PFSK-1 (cell line): Measurements from ENCODE around the gene SELENBP1.
A peak's percentile ranks its signal among the peaks of the same experiment; 100 is the strongest.

Source experiments
- FOXP2 ChIP-seq: optimal IDR thresholded peaks from 2 replicates; pipeline ENCODE3; 2011; ENCODE audit warnings: borderline replicate concordance, control low read depth, inconsistent platforms; ENCODE audit not compliant: insufficient read depth; ENCODE audit errors: extremely low read length, extremely low read depth
- POLR2AphosphoS5 ChIP-seq: IDR thresholded peaks from 2 replicates; pipeline ENCODE4 v1.6.1; 2012; ENCODE audit warnings: low read depth, mild to moderate bottlenecking, control low read depth, low read length, moderate library complexity
- REST ChIP-seq, 2 experiments: IDR thresholded peaks; 2 replicates each; pipeline versions ENCODE4 v1.6.1 to v1.8.0; 2011 to 2012; ENCODE audit warnings: low read depth in 2 of 2, low read length in 2 of 2, control low read depth in 1 of 2, inconsistent platforms in 1 of 2, mild to moderate bottlenecking in 1 of 2, moderate library complexity in 1 of 2; ENCODE audit not compliant: insufficient read depth in 1 of 2
- SIN3A ChIP-seq: IDR thresholded peaks from 2 replicates; pipeline ENCODE4 v1.6.1; 2012; ENCODE audit warnings: mild to moderate bottlenecking, low read length, moderate library complexity, borderline replicate concordance; ENCODE audit not compliant: insufficient read depth
- TAF1 ChIP-seq: IDR thresholded peaks from 2 replicates; pipeline ENCODE4 v1.6.1; 2012; ENCODE audit warnings: low read length, control low read depth, borderline replicate concordance; ENCODE audit not compliant: insufficient read depth

Gene SELENBP1

GRCh38 chr1:151334822-151335221, 37.7 kb downstream of the SELENBP1 start:
- TF ChIP-seq REST (IDR thresholded peaks at IDR 0.05; ENCODE audit: insufficient read depth in 1 of 2, low read depth in 2 of 2, low read length in 2 of 2) (no peak), POLR2AphosphoS5 (no peak), SIN3A (no peak), TAF1 (no peak), FOXP2 (no peak)

- TF ChIP-seq TAF1 (no peak), FOXP2 (no peak), REST (IDR thresholded peaks at IDR 0.05; ENCODE audit: insufficient read depth in 1 of 2, low read depth in 2 of 2, low read length in 2 of 2) (no peak), POLR2AphosphoS5 (no peak), SIN3A (no peak)
Observed at GRCh38 chr1:151327903-151328674, 44.4 kb downstream of the SELENBP1 start.

GRCh38 chr1:151327223-151327902, 45.1 kb downstream of the SELENBP1 start, which contains the start of gene PI4KB:
Gene PI4KB, minus strand, starts transcription at chr1:151327416. Its CDS starts 10,935 bp downstream, at chr1:151316481.
- no peak for TF ChIP-seq SIN3A
- TF ChIP-seq TAF1: no peak
- peak; percentile 63 for TF ChIP-seq POLR2AphosphoS5

DNA sequence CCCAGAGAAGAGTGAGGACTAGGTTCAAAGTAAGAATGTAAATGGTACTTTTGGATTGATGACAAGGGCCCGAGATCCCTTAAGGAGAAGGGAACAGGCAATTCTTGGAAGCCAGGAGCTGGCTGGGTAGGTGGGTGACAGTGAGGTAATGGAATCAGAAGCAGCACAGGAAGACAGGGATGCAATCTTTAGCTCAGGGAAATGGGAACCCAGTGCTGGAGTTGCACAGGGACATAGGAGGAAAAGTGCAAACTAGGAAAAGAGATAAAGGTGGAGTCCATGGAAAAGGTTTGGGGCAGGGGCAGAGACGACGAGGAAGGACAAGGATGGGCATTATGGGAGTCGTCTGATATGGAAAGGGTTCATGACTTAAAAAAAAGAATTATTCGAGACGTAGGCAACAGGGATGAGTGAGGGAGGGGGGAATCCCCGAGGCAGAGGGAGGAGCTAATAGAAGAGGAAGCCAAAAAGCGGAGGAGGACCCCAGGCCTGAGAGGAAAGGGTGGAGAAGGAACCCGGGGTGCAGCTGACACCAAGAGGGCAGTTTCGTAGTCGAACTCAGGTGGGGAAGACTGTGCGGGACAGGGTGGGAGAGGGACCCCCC, 45.8 kb downstream of the SELENBP1 start:
- TF ChIP-seq FOXP2: no peak
- TF ChIP-seq REST (IDR thresholded peaks at IDR 0.05; ENCODE audit: insufficient read depth in 1 of 2, low read depth in 2 of 2, low read length in 2 of 2): no peak
- peak; percentile 15; the same call in 1 of the 2 replicates for TF ChIP-seq TAF1
- no peak for TF ChIP-seq POLR2AphosphoS5
- TF ChIP-seq SIN3A: no peak

DNA sequence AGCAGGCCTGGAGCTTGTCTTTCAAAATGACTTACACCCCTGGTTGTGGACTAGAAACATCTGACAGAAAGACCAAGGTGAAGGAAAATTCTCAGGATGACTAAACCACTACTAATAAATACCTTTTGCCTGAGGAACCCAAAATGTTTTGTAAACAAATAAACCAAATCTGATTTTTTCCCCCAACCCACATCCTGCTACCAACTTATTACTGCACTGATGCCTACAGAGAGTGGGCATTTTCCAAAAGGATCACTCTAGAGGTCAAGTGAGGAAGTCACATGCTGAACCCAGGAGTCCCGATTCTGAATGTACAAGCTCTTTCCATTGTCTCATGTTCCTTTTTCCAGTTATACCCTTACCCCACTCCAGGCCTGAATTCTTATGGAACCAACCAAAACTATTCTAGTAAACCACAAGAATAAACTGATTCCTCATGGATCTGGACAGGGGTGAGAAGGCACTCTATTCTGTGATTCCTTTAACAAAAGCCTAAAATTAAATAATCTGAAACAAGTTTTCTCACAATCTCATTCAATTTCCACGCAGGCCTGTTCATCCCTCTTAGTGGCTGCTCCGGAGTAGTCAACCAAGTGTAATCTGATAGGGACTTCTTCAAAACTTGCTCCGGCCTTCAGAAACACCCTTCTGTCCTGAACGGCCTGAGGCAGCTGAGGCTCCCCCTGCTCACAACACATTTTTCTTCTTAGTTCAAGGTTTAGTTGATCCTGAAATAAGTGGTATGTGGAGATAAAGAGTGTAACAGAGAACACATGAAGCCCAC, 46.7 kb downstream of the SELENBP1 start:
- no peak for TF ChIP-seq SIN3A
- TF ChIP-seq REST (IDR thresholded peaks at IDR 0.05; ENCODE audit: insufficient read depth in 1 of 2, low read depth in 2 of 2, low read length in 2 of 2): no peak
